ENCODE results near the gene SHOC2. TPM values are rescaled to one million over a fixed set of nuclear protein-coding genes. Genes with fewer than 3 reads are reported as not detected.
A peak's percentile ranks its signal among the peaks of the same experiment; 100 is the strongest.

SHOC2 gene
- polyA plus RNA-seq, 1 donor (not counting 4 experiments of a cell fraction or from before 2014, with no cell fraction given), result 27.7 TPM

DNA sequence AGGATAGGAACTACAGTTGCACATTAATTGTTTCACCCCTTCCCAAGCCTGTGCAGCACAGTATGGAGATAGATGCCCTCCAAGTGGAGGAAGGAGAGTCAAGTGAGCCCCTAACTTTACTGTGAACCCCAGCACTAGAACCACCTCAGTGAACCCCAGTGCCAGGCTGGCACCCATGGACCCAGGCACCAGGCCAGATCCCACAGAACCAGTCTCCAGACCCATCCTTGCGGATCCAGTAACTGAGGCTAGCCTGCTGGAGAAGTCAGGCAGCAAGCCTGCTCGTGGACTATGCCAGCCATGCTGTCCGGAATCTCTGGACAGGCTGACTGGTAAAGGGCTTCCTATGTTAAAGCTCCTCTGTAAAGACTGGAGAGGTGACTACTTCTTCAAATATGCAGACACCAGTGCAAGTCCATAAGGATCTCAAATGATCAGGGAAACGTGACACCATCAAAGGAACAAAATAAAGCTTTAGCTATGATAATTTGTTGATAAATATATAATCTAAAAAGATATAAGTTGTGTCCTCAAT, 27.7 kb downstream of the SHOC2 start:
- Histone ChIP-seq H3K27ac (ENCODE audit: control insufficient read depth, insufficient read depth, low read length) (no peak overlapping the region), H3K36me3 (ENCODE audit: control insufficient read depth in 2 of 2, extremely low read depth in 1 of 2, insufficient read depth in 2 of 2, low read length in 2 of 2) (peaks cover 2 to 7% of the 10 kb centered on the region in 2 experiments), H4K20me1 (ENCODE audit: control insufficient read depth, extremely low read depth, insufficient read depth, low read length) (no peaks in the 10 kb centered on the region), H3K9me1 (ENCODE audit: control insufficient read depth, extremely low read depth, insufficient read depth, low read length) (no peaks in the 10 kb centered on the region), H3K4me3 (ENCODE audit: control insufficient read depth in 2 of 3, extremely low read depth in 1 of 3, insufficient read depth in 2 of 3, low read depth in 1 of 3, low read length in 3 of 3) (no peak overlapping the region), H2AFZ (ENCODE audit: control insufficient read depth, low read length) (no peak overlapping the region), H3K27me3 (ENCODE audit: control insufficient read depth, extremely low read depth, insufficient read depth, low read length) (no peaks in the 10 kb centered on the region), H3K9me3 (ENCODE audit: control insufficient read depth, low read depth, low read length) (peaks cover 3% of the 10 kb centered on the region), H3K4me1 (ENCODE audit: control insufficient read depth, extremely low read depth, insufficient read depth, low read length) (peaks cover 16% of the 10 kb centered on the region), H3K9ac (ENCODE audit: control insufficient read depth, extremely low read depth, insufficient read depth, low read length) (no peak overlapping the region), H3K79me2 (ENCODE audit: control insufficient read depth, insufficient read depth, low read length) (peaks cover 47% of the 10 kb centered on the region), H3K4me2 (ENCODE audit: control insufficient read depth, extremely low read depth, insufficient read depth, low read depth, low read length) (no peak overlapping the region)
- DNase-seq (ENCODE audit: low read depth, low spot score) (no peak), FAIRE-seq (peak; percentile 17)
- dilution Hi-C loops (cut with MboI; ENCODE audit: extremely low pct_ligation_motif_present, low sequenced_read_pairs), result no loop called here
- TF ChIP-seq EZH2 (IDR thresholded peaks at IDR 0.05; ENCODE audit: low read length), result no peak
- TF ChIP-seq, protein P1, sequence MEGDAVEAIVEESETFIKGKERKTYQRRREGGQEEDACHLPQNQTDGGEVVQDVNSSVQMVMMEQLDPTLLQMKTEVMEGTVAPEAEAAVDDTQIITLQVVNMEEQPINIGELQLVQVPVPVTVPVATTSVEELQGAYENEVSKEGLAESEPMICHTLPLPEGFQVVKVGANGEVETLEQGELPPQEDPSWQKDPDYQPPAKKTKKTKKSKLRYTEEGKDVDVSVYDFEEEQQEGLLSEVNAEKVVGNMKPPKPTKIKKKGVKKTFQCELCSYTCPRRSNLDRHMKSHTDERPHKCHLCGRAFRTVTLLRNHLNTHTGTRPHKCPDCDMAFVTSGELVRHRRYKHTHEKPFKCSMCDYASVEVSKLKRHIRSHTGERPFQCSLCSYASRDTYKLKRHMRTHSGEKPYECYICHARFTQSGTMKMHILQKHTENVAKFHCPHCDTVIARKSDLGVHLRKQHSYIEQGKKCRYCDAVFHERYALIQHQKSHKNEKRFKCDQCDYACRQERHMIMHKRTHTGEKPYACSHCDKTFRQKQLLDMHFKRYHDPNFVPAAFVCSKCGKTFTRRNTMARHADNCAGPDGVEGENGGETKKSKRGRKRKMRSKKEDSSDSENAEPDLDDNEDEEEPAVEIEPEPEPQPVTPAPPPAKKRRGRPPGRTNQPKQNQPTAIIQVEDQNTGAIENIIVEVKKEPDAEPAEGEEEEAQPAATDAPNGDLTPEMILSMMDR (optimal IDR thresholded peaks at IDR 0.05 in 1 of 3, IDR thresholded peaks at IDR 0.05 in 1 of 3, conservative IDR thresholded peaks at IDR 0.05 in 1 of 3; ENCODE audit: extremely low read depth in 1 of 3, insufficient read depth in 2 of 3, low read length in 3 of 3), result no peak

DNA sequence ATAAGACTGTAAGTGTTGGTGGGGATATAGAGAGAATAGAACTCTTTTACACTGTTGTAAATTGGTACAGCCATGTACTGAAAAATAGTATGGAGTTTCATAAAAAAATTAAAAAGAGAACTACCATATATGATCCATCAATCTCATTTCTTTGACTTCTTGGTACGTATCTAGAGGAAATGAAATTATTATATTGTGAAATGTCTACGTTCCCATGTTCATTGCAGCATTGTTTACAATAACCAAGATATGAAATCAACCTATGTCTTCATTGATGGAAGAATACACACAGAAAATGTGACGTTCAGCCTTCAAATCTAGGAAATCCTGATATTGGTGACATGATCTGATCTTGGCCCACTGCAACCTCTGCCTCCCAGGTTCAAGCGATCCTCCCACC, 32.0 kb downstream of the SHOC2 start:
- Histone ChIP-seq H3K27ac (ENCODE audit: control insufficient read depth, insufficient read depth, low read length) (no peak overlapping the region), H4K20me1 (ENCODE audit: control insufficient read depth, extremely low read depth, insufficient read depth, low read length) (no peaks in the 10 kb centered on the region), H3K36me3 (ENCODE audit: control insufficient read depth in 2 of 2, extremely low read depth in 1 of 2, insufficient read depth in 2 of 2, low read length in 2 of 2) (no peaks in the 10 kb centered on the region), H3K27me3 (ENCODE audit: control insufficient read depth, extremely low read depth, insufficient read depth, low read length) (no peaks in the 10 kb centered on the region), H2AFZ (ENCODE audit: control insufficient read depth, low read length) (no peak overlapping the region), H3K4me1 (ENCODE audit: control insufficient read depth, extremely low read depth, insufficient read depth, low read length) (peaks cover 8% of the 10 kb centered on the region), H3K79me2 (ENCODE audit: control insufficient read depth, insufficient read depth, low read length) (peaks cover 44% of the 10 kb centered on the region), H3K9ac (ENCODE audit: control insufficient read depth, extremely low read depth, insufficient read depth, low read length) (no peak overlapping the region), H3K9me3 (ENCODE audit: control insufficient read depth, low read depth, low read length) (no peaks in the 10 kb centered on the region), H3K9me1 (ENCODE audit: control insufficient read depth, extremely low read depth, insufficient read depth, low read length) (no peaks in the 10 kb centered on the region), H3K4me3 (ENCODE audit: control insufficient read depth in 2 of 3, extremely low read depth in 1 of 3, insufficient read depth in 2 of 3, low read depth in 1 of 3, low read length in 3 of 3) (no peak overlapping the region), H3K4me2 (ENCODE audit: control insufficient read depth, extremely low read depth, insufficient read depth, low read depth, low read length) (no peak overlapping the region)
- dilution Hi-C loops (cut with MboI; ENCODE audit: extremely low pct_ligation_motif_present, low sequenced_read_pairs), result no loop called here
- TF ChIP-seq, protein P1 (optimal IDR thresholded peaks at IDR 0.05 in 1 of 3, IDR thresholded peaks at IDR 0.05 in 1 of 3, conservative IDR thresholded peaks at IDR 0.05 in 1 of 3; ENCODE audit: extremely low read depth in 1 of 3, insufficient read depth in 2 of 3, low read length in 3 of 3), result no peak
- no peak for TF ChIP-seq EZH2 (IDR thresholded peaks at IDR 0.05; ENCODE audit: low read length)
- DNase-seq (ENCODE audit: low read depth, low spot score) (no peak), FAIRE-seq (no peak)
